Fibroblast of the aortic adventitia (primary cell): ENCODE data around the gene MMP26. TPM values are rescaled to one million over a fixed set of nuclear protein-coding genes. Genes with fewer than 3 reads are reported as not detected.

Source experiments
- DNase-seq: peaks from one replicate; pipeline ENCODE4 v3.0.0-alpha.2; 2010; ENCODE audit warnings: low read depth
- H3K4me3 ChIP-seq: 2 replicates; pipeline ENCODE4 v1.5.1; 2011; ENCODE audit warnings: low read depth, mild to moderate bottlenecking, control low read depth, low read length, moderate library complexity
- total RNA-seq: library from RNA; depleted of rRNA; stranded (reverse); fragments of >200 nt; gene quantifications from 2 replicates; pipeline ENCODE4 v1.2.3, GENCODE V29; 2012; ENCODE audit warnings: low replicate concordance
- TF ChIP-seq, protein P1 (sequence below): IDR thresholded peaks from 2 replicates; pipeline ENCODE4 v1.5.1; 2011; ENCODE audit warnings: mild to moderate bottlenecking, low read length, control low read depth, inconsistent platforms; ENCODE audit not compliant: insufficient read depth

The MMP26 gene
- not detected in 2 replicates for total RNA-seq

DNA sequence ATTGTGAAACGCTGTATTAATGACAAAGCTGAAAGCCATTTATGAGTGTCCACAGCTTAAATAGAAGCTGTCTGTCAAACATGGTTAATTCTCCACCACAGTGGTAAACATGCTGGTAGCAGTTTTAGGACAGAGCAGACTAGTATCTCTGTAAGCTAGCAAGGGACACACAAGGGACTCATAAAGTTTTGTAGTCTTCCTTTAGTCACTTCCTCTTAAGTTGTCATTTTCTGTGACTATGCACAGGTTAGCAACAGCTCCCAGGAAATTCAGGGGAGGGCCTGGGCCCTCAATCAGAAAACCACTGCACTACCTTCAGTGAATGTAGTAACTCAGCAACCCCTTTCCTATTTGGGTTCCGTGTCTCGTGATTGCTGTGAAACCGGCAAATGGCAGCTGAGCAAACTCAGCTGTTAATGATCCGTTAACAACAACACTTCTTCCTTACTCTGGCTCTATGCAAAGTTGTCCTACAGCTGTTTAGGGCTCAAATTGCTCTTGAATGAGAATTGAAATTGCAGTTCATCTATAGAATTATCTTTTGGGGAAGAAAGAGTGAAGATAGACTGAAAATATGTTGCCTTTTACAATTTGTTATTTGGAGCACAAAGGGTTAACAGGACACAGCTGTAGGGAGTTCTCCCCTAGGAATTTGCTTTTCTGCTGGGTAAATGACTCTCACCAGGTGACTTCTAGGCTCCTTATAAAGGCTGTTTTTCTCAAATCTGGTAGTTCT, at the start of gene MMP26:
TSS of gene MMP26 (plus strand) at position 731 of the 736 bp plus-strand sequence.
- TF ChIP-seq, protein P1, sequence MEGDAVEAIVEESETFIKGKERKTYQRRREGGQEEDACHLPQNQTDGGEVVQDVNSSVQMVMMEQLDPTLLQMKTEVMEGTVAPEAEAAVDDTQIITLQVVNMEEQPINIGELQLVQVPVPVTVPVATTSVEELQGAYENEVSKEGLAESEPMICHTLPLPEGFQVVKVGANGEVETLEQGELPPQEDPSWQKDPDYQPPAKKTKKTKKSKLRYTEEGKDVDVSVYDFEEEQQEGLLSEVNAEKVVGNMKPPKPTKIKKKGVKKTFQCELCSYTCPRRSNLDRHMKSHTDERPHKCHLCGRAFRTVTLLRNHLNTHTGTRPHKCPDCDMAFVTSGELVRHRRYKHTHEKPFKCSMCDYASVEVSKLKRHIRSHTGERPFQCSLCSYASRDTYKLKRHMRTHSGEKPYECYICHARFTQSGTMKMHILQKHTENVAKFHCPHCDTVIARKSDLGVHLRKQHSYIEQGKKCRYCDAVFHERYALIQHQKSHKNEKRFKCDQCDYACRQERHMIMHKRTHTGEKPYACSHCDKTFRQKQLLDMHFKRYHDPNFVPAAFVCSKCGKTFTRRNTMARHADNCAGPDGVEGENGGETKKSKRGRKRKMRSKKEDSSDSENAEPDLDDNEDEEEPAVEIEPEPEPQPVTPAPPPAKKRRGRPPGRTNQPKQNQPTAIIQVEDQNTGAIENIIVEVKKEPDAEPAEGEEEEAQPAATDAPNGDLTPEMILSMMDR, result no peak
- H3K4me3 ChIP-seq, result no peak within 1 kb of the TSS
- no peak for DNase-seq

DNA sequence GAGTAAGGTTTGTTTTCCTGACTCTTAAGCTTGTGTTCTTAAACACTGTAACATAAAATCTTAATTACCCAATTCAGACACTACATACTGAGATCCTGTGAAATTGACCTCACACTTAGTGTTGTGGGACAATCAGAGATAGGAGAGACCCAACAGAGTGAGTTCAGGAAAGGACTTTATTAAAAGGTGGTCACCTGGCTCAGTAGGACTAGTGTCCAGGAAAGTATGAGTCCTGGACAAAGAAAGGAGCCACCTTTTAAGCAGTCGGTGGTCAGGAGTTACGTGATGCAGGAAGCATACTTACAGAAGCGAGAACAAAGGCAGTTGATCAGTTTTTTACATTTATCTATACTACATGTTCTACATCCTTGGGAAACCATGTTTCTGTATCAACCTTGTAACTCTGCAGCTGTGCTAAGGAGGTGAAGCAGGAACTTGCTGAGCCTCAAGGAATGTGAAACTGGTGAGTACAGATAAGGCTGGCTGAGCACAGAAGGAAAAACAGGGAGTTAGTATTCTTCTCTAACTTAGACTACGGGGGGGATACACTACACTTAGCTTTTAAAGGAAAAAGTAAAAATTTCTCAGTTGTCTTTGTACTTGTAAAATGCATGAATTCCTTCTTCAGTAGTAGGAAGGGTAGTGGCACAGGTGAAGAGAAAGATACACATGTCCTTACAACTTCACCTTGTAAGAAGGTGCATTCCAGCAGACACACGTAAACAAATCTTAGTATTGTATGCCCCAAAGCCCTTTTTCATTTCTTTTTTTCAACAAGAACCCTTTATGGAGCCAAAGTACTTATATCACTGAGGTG, 45.7 kb upstream of the MMP26 start:
- TF ChIP-seq, protein P1, result no peak
- no peak for DNase-seq
- H3K4me3 ChIP-seq, result no peak overlapping the region

DNA sequence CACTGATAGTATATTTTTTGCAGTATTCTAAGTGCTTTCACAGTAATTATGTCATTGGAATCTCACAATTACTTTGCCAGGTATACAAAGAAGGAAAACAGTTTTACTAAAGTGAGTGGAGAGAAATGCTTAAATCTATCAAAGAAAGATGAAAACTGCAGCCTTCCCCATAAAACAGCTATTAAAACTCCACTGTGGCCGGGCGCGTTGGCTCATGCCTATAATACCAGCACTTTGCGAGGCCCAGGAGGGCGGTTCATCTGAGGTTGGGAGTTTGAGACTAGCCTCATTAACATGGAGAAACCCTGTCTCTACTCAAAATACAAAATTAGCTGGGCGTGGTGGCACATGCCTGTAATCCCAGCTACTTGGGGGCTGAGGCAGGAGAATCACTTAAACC, 41.7 kb upstream of the MMP26 start:
- no peak for DNase-seq
- H3K4me3 ChIP-seq, result no peak overlapping the region
- TF ChIP-seq, protein P1, result no peak

DNA sequence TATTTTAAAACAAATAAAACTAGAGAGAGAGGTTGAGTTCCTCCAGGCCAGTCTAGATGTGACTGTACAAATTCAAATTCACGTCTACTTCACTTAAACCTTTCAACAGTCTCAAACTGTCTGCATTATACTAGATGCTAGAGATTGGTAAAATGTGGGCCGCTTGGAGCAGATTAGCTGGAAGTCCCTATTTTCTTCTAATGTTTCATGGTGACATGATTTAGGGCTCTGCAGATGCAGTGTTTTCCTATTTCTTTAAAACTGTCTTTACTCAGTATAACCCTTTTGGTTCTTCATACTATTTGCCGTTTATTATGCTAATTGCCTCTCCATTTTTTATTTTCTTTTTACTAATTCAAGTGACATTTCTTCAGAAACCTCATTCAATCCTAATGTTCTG, 40.4 kb upstream of the MMP26 start:
- H3K4me3 ChIP-seq, result no peak overlapping the region
- TF ChIP-seq, protein P1, result no peak
- DNase-seq, result no peak

DNA sequence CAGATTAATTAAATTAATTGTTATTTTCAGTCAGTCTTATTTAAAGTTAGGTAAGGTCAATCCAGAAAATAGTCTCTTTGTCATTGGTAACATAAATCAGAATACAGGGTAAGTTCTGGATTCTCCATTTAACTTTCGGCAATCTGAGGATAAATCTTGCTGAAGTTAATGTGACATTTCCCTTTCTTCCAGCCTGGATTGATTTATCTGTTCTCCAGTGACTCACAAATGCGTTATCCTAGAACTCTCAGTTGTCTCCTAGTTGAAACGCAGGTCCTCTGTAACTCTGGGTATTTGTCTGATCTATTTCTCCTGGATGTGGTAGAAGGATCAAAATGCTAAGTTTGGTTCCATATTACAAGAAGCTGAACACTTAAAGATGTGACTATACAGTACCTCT, 39.8 kb upstream of the MMP26 start:
- H3K4me3 ChIP-seq, result no peak overlapping the region
- DNase-seq, result no peak
- TF ChIP-seq, protein P1, result no peak

DNA sequence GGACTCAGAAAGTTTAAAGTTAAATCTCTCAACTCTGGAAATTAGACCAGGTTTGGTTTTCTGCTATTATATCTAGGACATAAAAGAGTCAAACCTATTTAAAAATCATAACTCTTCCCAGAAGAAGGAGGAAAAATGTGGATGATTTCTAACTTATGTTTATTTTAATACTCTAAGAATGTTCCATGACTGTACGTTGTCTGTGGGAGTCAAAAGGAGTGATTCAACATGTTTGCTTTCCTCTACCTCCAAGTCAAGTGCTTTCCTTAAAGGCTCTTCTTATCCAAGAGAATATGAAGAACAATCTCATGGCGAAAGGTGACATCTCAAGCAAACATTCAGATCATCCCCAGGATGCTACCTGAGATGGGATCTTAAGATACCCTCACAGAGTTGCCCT, 39.2 kb upstream of the MMP26 start:
- TF ChIP-seq, protein P1, result no peak
- no peak overlapping the region for H3K4me3 ChIP-seq
- no peak for DNase-seq
